Limb (tissue), 2 donors: ENCODE data around the gene ATXN1.
A peak's percentile ranks its signal among the peaks of the same experiment; 100 is the strongest.
"Not testable (repeated sequence)": the region's sequence is repeated elsewhere in the genome, so short reads cannot be mapped to it uniquely, and the experiment has no call there.

Experiments
- DNase-seq, 2 donors: peaks; one replicate each; pipeline ENCODE4 v3.0.0-alpha.2; 2016; ENCODE audit errors: extremely low spot score in 2 of 2

ATXN1 gene

GRCh38 chr6:16702627-16703378, 58.5 kb downstream of the ATXN1 start:
- DNase-seq: not testable (repeated sequence)

- DNase-seq: no peak
Measured at GRCh38 chr6:16700916-16701234, 60.4 kb downstream of the ATXN1 start.

- DNase-seq: peak in 1 of 2 donors; percentile 50
Measured at GRCh38 chr6:16700202-16700915, 60.9 kb downstream of the ATXN1 start.

- no peak for DNase-seq
Measured at GRCh38 chr6:16698997-16699868, 62.0 kb downstream of the ATXN1 start.

GRCh38 chr6:16698162-16698533, 63.1 kb downstream of the ATXN1 start:
- DNase-seq: no peak

GRCh38 chr6:16697437-16698161, 63.7 kb downstream of the ATXN1 start:
- no peak for DNase-seq

GRCh38 chr6:16696496-16696895, 64.8 kb downstream of the ATXN1 start:
- DNase-seq: no peak

GRCh38 chr6:16694781-16695578, 66.3 kb downstream of the ATXN1 start:
- no peak for DNase-seq

GRCh38 chr6:16691324-16691723, 69.9 kb downstream of the ATXN1 start:
- no peak for DNase-seq

GRCh38 chr6:16690608-16691142, 70.6 kb downstream of the ATXN1 start:
- no peak for DNase-seq

GRCh38 chr6:16689788-16690607, 71.3 kb downstream of the ATXN1 start:
- DNase-seq: no peak

- DNase-seq: no peak
Measured at GRCh38 chr6:16688984-16689636, 72.2 kb downstream of the ATXN1 start.

GRCh38 chr6:16688436-16688835, 72.8 kb downstream of the ATXN1 start:
- no peak for DNase-seq

- DNase-seq: no peak
Measured at GRCh38 chr6:16687045-16687444, 74.2 kb downstream of the ATXN1 start.

- DNase-seq: no peak
Measured at GRCh38 chr6:16684896-16685554, 76.2 kb downstream of the ATXN1 start.

GRCh38 chr6:16684195-16684689, 77.0 kb downstream of the ATXN1 start:
- no peak for DNase-seq

GRCh38 chr6:16683641-16684194, 77.5 kb downstream of the ATXN1 start:
- DNase-seq: no peak

GRCh38 chr6:16681260-16681873, 79.9 kb downstream of the ATXN1 start:
- no peak for DNase-seq
